T-helper 2 cell treated with Interferon-gamma antibody and Interleukin-4, amounts not matched to agents 5 μg/mL and 100 μg/mL, for 36 hours (primary cell): ENCODE data around the gene FNBP1L.

ENCODE experiments used
- DNase-seq: peaks from one replicate; pipeline ENCODE4 v3.0.0; 2021; ENCODE audit warnings: low spot score
- H3K27ac Mint-ChIP-seq: one replicate; pipeline ENCODE4 v1.8.0; 2021; ENCODE audit warnings: mild to moderate bottlenecking, mixed read lengths
- H3K27me3 Mint-ChIP-seq: one replicate; pipeline ENCODE4 v1.8.0; 2021; ENCODE audit warnings: low read depth, mixed read lengths
- H3K36me3 Mint-ChIP-seq: one replicate; pipeline ENCODE4 v1.8.0; 2021; ENCODE audit warnings: low read depth, mixed read lengths
- H3K4me1 Mint-ChIP-seq: one replicate; pipeline ENCODE4 v1.8.0; 2021; ENCODE audit warnings: low read depth, mixed read lengths
- H3K4me3 Mint-ChIP-seq: one replicate; pipeline ENCODE4 v1.8.0; 2022; ENCODE audit warnings: mild to moderate bottlenecking, moderate library complexity, mixed read lengths
- H3K9me3 Mint-ChIP-seq: one replicate; pipeline ENCODE4 v1.8.0; 2021; ENCODE audit warnings: mixed read lengths

The FNBP1L gene

GRCh38 chr1:93566227-93566626 lies 118.3 kb downstream of the FNBP1L start:
- no peak overlapping the region for H3K4me3 Mint-ChIP-seq
- no peak overlapping the region for H3K27ac Mint-ChIP-seq
- H3K36me3 Mint-ChIP-seq, result peaks cover 22% of the 10 kb centered on the region
- no peaks in the 10 kb centered on the region for H3K27me3 Mint-ChIP-seq
- peaks cover 6% of the 10 kb centered on the region for H3K4me1 Mint-ChIP-seq
- no peaks in the 10 kb centered on the region for H3K9me3 Mint-ChIP-seq
- no peak for DNase-seq

GRCh38 chr1:93567255-93567918 lies 119.5 kb downstream of the FNBP1L start:
- H3K4me1 Mint-ChIP-seq, result peaks cover 6% of the 10 kb centered on the region
- peaks cover 18% of the 10 kb centered on the region for H3K36me3 Mint-ChIP-seq
- H3K9me3 Mint-ChIP-seq, result no peaks in the 10 kb centered on the region
- DNase-seq, result no peak
- H3K4me3 Mint-ChIP-seq, result no peak overlapping the region
- no peaks in the 10 kb centered on the region for H3K27me3 Mint-ChIP-seq
- no peak overlapping the region for H3K27ac Mint-ChIP-seq

- Mint-ChIP-seq H3K9me3 (no peaks in the 10 kb centered on the region), H3K4me1 (peaks cover 4% of the 10 kb centered on the region), H3K27me3 (no peaks in the 10 kb centered on the region), H3K27ac (no peak overlapping the region), H3K4me3 (no peak overlapping the region), H3K36me3 (peaks cover 16% of the 10 kb centered on the region)
- DNase-seq, result no peak
Observed at GRCh38 chr1:93569489-93569888, 121.6 kb downstream of the FNBP1L start.

- Mint-ChIP-seq H3K27me3 (no peaks in the 10 kb centered on the region), H3K36me3 (peaks cover 12% of the 10 kb centered on the region), H3K27ac (no peak overlapping the region), H3K4me1 (no peaks in the 10 kb centered on the region), H3K4me3 (no peak overlapping the region), H3K9me3 (no peaks in the 10 kb centered on the region)
- no peak for DNase-seq
Observed at GRCh38 chr1:93571623-93572310, 123.8 kb downstream of the FNBP1L start.

- peaks cover 5% of the 10 kb centered on the region for H3K36me3 Mint-ChIP-seq
- no peak overlapping the region for H3K27ac Mint-ChIP-seq
- H3K4me1 Mint-ChIP-seq, result no peaks in the 10 kb centered on the region
- H3K4me3 Mint-ChIP-seq, result no peak overlapping the region
- H3K9me3 Mint-ChIP-seq, result no peaks in the 10 kb centered on the region
- no peaks in the 10 kb centered on the region for H3K27me3 Mint-ChIP-seq
- DNase-seq, result no peak
Observed at GRCh38 chr1:93573940-93574469, 126.1 kb downstream of the FNBP1L start.

- no peaks in the 10 kb centered on the region for H3K27me3 Mint-ChIP-seq
- DNase-seq, result no peak
- H3K9me3 Mint-ChIP-seq, result no peaks in the 10 kb centered on the region
- H3K4me3 Mint-ChIP-seq, result no peak overlapping the region
- no peak overlapping the region for H3K27ac Mint-ChIP-seq
- no peaks in the 10 kb centered on the region for H3K4me1 Mint-ChIP-seq
- peaks cover 5% of the 10 kb centered on the region for H3K36me3 Mint-ChIP-seq
Observed at GRCh38 chr1:93574511-93574910, 126.6 kb downstream of the FNBP1L start.

GRCh38 chr1:93574991-93575390 lies 127.1 kb downstream of the FNBP1L start:
- no peaks in the 10 kb centered on the region for H3K27me3 Mint-ChIP-seq
- no peak for DNase-seq
- no peak overlapping the region for H3K27ac Mint-ChIP-seq

GRCh38 chr1:93575621-93576284 lies 127.8 kb downstream of the FNBP1L start:
- H3K27me3 Mint-ChIP-seq, result no peaks in the 10 kb centered on the region
- DNase-seq, result no peak
- no peaks in the 10 kb centered on the region for H3K9me3 Mint-ChIP-seq
- no peak overlapping the region for H3K27ac Mint-ChIP-seq
- no peaks in the 10 kb centered on the region for H3K4me1 Mint-ChIP-seq
- no peak overlapping the region for H3K4me3 Mint-ChIP-seq
- peaks cover 2% of the 10 kb centered on the region for H3K36me3 Mint-ChIP-seq

More at GRCh38 chr1:93574991-93575390, 127.1 kb downstream of the FNBP1L start:
- peaks cover 5% of the 10 kb centered on the region for H3K36me3 Mint-ChIP-seq
- H3K4me1 Mint-ChIP-seq, result no peaks in the 10 kb centered on the region
- no peak overlapping the region for H3K4me3 Mint-ChIP-seq
- no peaks in the 10 kb centered on the region for H3K9me3 Mint-ChIP-seq

GRCh38 chr1:93576346-93576745 lies 128.4 kb downstream of the FNBP1L start:
- Mint-ChIP-seq H3K27me3 (no peaks in the 10 kb centered on the region), H3K9me3 (no peaks in the 10 kb centered on the region), H3K4me1 (no peaks in the 10 kb centered on the region), H3K27ac (no peak overlapping the region), H3K4me3 (no peak overlapping the region), H3K36me3 (peaks cover 2% of the 10 kb centered on the region)
- no peak for DNase-seq

GRCh38 chr1:93576746-93577145 lies 128.8 kb downstream of the FNBP1L start:
- no peaks in the 10 kb centered on the region for H3K9me3 Mint-ChIP-seq
- no peak for DNase-seq
- no peak overlapping the region for H3K4me3 Mint-ChIP-seq
- peaks cover 2% of the 10 kb centered on the region for H3K36me3 Mint-ChIP-seq
- H3K4me1 Mint-ChIP-seq, result no peaks in the 10 kb centered on the region
- no peaks in the 10 kb centered on the region for H3K27me3 Mint-ChIP-seq
- H3K27ac Mint-ChIP-seq, result no peak overlapping the region

GRCh38 chr1:93577536-93578432 lies 129.9 kb downstream of the FNBP1L start:
- Mint-ChIP-seq H3K27me3 (no peaks in the 10 kb centered on the region), H3K4me3 (no peak overlapping the region), H3K27ac (no peak overlapping the region), H3K4me1 (no peaks in the 10 kb centered on the region), H3K36me3 (peaks cover 2% of the 10 kb centered on the region), H3K9me3 (no peaks in the 10 kb centered on the region)
- no peak for DNase-seq

- no peak for DNase-seq
- no peaks in the 10 kb centered on the region for H3K27me3 Mint-ChIP-seq
- H3K27ac Mint-ChIP-seq, result no peak overlapping the region
- peaks cover 2% of the 10 kb centered on the region for H3K36me3 Mint-ChIP-seq
- no peaks in the 10 kb centered on the region for H3K4me1 Mint-ChIP-seq
- no peaks in the 10 kb centered on the region for H3K9me3 Mint-ChIP-seq
- no peak overlapping the region for H3K4me3 Mint-ChIP-seq
Observed at GRCh38 chr1:93578433-93578830, 130.5 kb downstream of the FNBP1L start.

- DNase-seq, result no peak
- H3K9me3 Mint-ChIP-seq, result no peaks in the 10 kb centered on the region
- H3K4me1 Mint-ChIP-seq, result no peaks in the 10 kb centered on the region
- peaks cover 2% of the 10 kb centered on the region for H3K36me3 Mint-ChIP-seq
- no peak overlapping the region for H3K4me3 Mint-ChIP-seq
- no peaks in the 10 kb centered on the region for H3K27me3 Mint-ChIP-seq
- H3K27ac Mint-ChIP-seq, result no peak overlapping the region
Observed at GRCh38 chr1:93578911-93579825, 131.2 kb downstream of the FNBP1L start.
